ENCODE measurements around the gene CDYL2.

Gene CDYL2

DNA sequence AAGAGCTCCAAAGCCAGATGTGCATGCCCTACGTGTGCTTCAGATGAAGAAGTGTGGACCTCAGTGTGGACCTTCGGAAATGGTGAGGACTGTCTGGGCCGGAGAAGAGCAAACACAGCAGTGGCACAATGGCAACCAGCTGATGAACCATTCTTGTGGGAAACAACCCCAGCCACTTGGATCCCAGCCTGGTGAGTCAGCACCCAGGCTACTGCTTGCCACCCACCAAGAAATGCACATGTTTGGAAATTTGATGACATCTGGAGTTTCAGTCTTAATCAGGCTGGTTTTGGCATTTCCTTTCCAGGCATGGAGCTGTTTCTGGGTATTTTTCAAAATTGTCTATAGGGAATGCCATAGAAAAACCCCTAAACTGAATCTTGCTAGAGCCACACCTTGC, 220.9 kb downstream of the CDYL2 start:
- Histone ChIP-seq H3K4me3 (no peak overlapping the region), H3K27ac (no peak overlapping the region)
- no peak for DNase-seq (ENCODE audit: low spot score)
- TF ChIP-seq, protein P1, sequence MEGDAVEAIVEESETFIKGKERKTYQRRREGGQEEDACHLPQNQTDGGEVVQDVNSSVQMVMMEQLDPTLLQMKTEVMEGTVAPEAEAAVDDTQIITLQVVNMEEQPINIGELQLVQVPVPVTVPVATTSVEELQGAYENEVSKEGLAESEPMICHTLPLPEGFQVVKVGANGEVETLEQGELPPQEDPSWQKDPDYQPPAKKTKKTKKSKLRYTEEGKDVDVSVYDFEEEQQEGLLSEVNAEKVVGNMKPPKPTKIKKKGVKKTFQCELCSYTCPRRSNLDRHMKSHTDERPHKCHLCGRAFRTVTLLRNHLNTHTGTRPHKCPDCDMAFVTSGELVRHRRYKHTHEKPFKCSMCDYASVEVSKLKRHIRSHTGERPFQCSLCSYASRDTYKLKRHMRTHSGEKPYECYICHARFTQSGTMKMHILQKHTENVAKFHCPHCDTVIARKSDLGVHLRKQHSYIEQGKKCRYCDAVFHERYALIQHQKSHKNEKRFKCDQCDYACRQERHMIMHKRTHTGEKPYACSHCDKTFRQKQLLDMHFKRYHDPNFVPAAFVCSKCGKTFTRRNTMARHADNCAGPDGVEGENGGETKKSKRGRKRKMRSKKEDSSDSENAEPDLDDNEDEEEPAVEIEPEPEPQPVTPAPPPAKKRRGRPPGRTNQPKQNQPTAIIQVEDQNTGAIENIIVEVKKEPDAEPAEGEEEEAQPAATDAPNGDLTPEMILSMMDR (IDR thresholded peaks at IDR 0.05): no peak

DNA sequence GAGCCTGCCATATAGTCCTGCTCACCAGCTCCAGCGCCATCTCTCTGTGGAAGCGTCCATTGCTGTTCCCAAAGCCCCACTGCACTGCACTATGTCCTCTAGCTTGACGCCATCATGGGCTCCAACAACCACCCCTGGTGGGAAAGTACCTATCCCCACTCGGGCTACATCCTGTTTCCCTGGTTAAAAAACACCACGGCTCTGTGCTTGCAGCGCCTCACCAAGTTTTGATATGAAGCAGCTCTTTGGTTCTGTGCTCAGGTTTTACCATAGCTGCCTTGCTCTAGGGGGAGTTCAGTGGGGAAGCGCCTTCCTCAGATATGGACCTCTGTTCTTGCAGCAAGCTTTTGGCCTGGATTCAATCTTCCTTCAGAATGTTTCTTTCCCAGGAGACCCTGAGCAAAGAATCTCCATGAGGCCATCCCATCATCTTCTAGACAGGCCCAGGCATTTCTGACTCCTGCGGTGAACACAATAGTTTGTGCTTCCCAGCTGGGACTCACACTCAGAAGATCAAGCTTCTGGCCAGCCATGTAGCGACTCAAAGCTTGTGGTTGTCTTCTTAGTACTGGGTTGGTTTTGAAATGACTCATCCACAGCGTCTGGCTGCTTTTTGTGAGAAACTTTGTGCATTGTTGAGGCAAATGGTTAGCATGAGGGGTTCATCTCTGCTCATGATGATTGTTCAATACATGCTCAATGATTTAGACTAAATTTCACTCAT, 224.1 kb downstream of the CDYL2 start:
- TF ChIP-seq, protein P1 (IDR thresholded peaks at IDR 0.05): no peak
- DNase-seq (ENCODE audit: low spot score): no peak
- no peak overlapping the region for H3K27ac ChIP-seq
- H3K4me3 ChIP-seq: no peak overlapping the region

- no peak overlapping the region for H3K27ac ChIP-seq
- no peak for DNase-seq (ENCODE audit: low spot score)
- TF ChIP-seq, protein P1 (IDR thresholded peaks at IDR 0.05): no peak
- H3K4me3 ChIP-seq: no peak overlapping the region
These were observed 226.7 kb downstream of the CDYL2 start for GRCh38 chr16:80577485-80578280.

DNA sequence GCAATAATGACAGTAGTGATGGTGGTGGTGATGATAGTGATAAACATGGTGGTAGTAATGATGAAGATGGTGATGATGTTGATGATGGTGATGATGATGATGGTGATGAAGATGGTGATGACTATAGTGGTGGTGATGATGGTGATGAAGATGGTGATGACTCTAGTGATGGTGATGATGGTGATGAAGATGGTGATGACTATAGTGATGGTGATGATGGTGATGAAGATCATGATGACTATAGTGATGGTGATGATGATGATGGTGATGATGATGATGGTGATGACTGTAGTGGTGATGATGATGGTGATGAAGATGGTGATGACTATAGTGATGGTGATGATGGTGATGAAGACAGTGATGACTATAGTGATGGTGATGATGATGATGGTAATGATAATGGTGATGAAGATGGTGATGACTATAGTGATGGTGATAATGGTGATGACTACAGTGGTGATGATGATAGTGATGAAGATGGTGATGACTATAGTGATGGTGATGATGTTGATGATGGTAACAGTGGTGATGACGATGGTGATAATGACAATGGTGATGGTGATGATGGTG, 228.0 kb downstream of the CDYL2 start:
- TF ChIP-seq, protein P1 (IDR thresholded peaks at IDR 0.05): no peak
- DNase-seq (ENCODE audit: low spot score): no peak
- Histone ChIP-seq H3K4me3 (no peak overlapping the region), H3K27ac (no peak overlapping the region)

- Histone ChIP-seq H3K4me3 (no peak overlapping the region), H3K27ac (no peak overlapping the region)
- DNase-seq (ENCODE audit: low spot score): no peak
- TF ChIP-seq, protein P1 (IDR thresholded peaks at IDR 0.05): no peak
These were observed 230.7 kb downstream of the CDYL2 start for GRCh38 chr16:80573700-80574120.

DNA sequence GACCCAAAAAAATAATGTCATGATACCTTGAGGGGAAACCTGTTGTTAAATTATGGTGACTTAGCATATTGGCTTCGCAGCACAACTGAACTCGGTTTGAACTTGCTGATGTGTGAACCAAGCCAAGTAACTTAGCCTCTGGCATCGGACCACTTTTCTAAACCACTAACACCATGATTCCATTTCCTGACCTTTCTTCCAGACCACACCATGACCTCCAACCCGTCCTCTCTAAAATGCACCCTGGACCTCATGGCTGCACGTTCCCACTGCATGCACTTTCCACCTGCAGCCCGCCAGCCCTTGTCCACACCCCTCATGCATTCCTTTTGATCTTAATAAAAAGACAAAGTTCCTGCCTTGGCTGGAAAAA, 234.3 kb downstream of the CDYL2 start:
- Histone ChIP-seq H3K27ac (no peak overlapping the region), H3K4me3 (no peak overlapping the region)
- no peak for DNase-seq (ENCODE audit: low spot score)
- TF ChIP-seq, protein P1 (IDR thresholded peaks at IDR 0.05): no peak
